SJSA1 (cell line): ENCODE data around the gene RAB11FIP3. TPM values are rescaled to one million over a fixed set of nuclear protein-coding genes. Genes with fewer than 3 reads are reported as not detected.

ENCODE experiments used
- DNase-seq, 2 experiments: peaks; one replicate each; pipeline ENCODE4 v3.0.0-alpha.2; 2015 to 2020; ENCODE audit warnings: low spot score in 2 of 2, low read depth in 1 of 2
- H3K27ac ChIP-seq: fragments of 250-450 bp; sonication (Bioruptor Pico); 2 replicates; pipeline ENCODE4 v1.5.1; 2020; ENCODE audit warnings: mild to moderate bottlenecking, moderate library complexity
- H3K27me3 ChIP-seq: fragments of 250-450 bp; sonication (Bioruptor Pico); replicated peaks from 2 replicates; pipeline ENCODE4 v1.5.1; 2020; ENCODE audit warnings: mild to moderate bottlenecking, moderate library complexity
- H3K36me3 ChIP-seq: fragments of 250-450 bp; sonication (Bioruptor Pico); 2 replicates; pipeline ENCODE4 v1.5.1; 2020; ENCODE audit warnings: mild to moderate bottlenecking
- H3K4me1 ChIP-seq: fragments of 250-450 bp; sonication (Bioruptor Pico); replicated peaks from 2 replicates; pipeline ENCODE4 v1.6.1; 2021; ENCODE audit warnings: mild to moderate bottlenecking
- H3K4me3 ChIP-seq: fragments of 250-450 bp; sonication (Bioruptor Pico); 2 replicates; pipeline ENCODE4 v1.5.1; 2020; ENCODE audit warnings: mild to moderate bottlenecking
- H3K9me3 ChIP-seq: fragments of 250-450 bp; sonication (Bioruptor Pico); replicated peaks from 2 replicates; pipeline ENCODE4 v1.5.1; 2020; ENCODE audit warnings: mild to moderate bottlenecking
- total RNA-seq: library from RNA; depleted of rRNA; stranded (reverse); fragments of >200 nt; shearing (Covaris generic); gene quantifications from 2 replicates; pipeline ENCODE4 v1.2.3, GENCODE V29; 2014

Gene RAB11FIP3
- total RNA-seq, 1 experiment from 2014 or later: 21.1 TPM

- Histone ChIP-seq H3K27ac (no peak overlapping the region), H3K4me3 (no peak overlapping the region), H3K9me3 (no peaks in the 10 kb centered on the region), H3K4me1 (peaks cover 22% of the 10 kb centered on the region), H3K36me3 (peaks cover 39% of the 10 kb centered on the region), H3K27me3 (no peaks in the 10 kb centered on the region)
- no peak for DNase-seq
Observed at GRCh38 chr16:522320-523096, 97.1 kb downstream of the RAB11FIP3 start.

GRCh38 chr16:523097-523741 lies 97.8 kb downstream of the RAB11FIP3 start:
- Histone ChIP-seq H3K27ac (no peak overlapping the region), H3K9me3 (no peaks in the 10 kb centered on the region), H3K4me1 (peaks cover 22% of the 10 kb centered on the region), H3K4me3 (no peak overlapping the region), H3K36me3 (peaks cover 42% of the 10 kb centered on the region), H3K27me3 (no peaks in the 10 kb centered on the region)
- DNase-seq: no peak

- Histone ChIP-seq H3K27me3 (no peaks in the 10 kb centered on the region), H3K9me3 (no peaks in the 10 kb centered on the region), H3K36me3 (peaks cover 37% of the 10 kb centered on the region), H3K4me3 (no peak overlapping the region), H3K27ac (no peak overlapping the region), H3K4me1 (peaks cover 33% of the 10 kb centered on the region)
- DNase-seq: no peak
Observed at GRCh38 chr16:524274-525040, 99.0 kb downstream of the RAB11FIP3 start.

GRCh38 chr16:525123-525519 lies 99.7 kb downstream of the RAB11FIP3 start:
- H3K27ac ChIP-seq: peak overlapping the region; percentile 23
- no peak overlapping the region for H3K4me3 ChIP-seq
- no peaks in the 10 kb centered on the region for H3K9me3 ChIP-seq
- H3K27me3 ChIP-seq: no peaks in the 10 kb centered on the region
- H3K4me1 ChIP-seq: peaks cover 33% of the 10 kb centered on the region
- DNase-seq: no peak
- peaks cover 35% of the 10 kb centered on the region for H3K36me3 ChIP-seq

- peaks cover 33% of the 10 kb centered on the region for H3K4me1 ChIP-seq
- peaks cover 32% of the 10 kb centered on the region for H3K36me3 ChIP-seq
- H3K4me3 ChIP-seq: peak overlapping the region; percentile 65
- no peaks in the 10 kb centered on the region for H3K9me3 ChIP-seq
- peak; percentile 75 to 86 for DNase-seq
- H3K27ac ChIP-seq: peak overlapping the region; percentile 23
- no peaks in the 10 kb centered on the region for H3K27me3 ChIP-seq
Observed at GRCh38 chr16:525520-526180, 100.2 kb downstream of the RAB11FIP3 start.

GRCh38 chr16:526181-527014 lies 100.9 kb downstream of the RAB11FIP3 start:
- H3K27me3 ChIP-seq: no peaks in the 10 kb centered on the region
- peak overlapping the region; percentile 65 for H3K4me3 ChIP-seq
- H3K27ac ChIP-seq: peak overlapping the region; percentile 92
- H3K9me3 ChIP-seq: no peaks in the 10 kb centered on the region
- peaks cover 26% of the 10 kb centered on the region for H3K36me3 ChIP-seq
- DNase-seq: peak in 1 of 2 experiments; percentile 69
- H3K4me1 ChIP-seq: peaks cover 33% of the 10 kb centered on the region

GRCh38 chr16:527015-527903 lies 101.8 kb downstream of the RAB11FIP3 start, which contains the start of gene CAPN15:
Gene CAPN15 (plus strand): TSS chr16:527712. CDS start chr16:546839, 19,127 bp downstream.
- no peaks in the 10 kb centered on the region for H3K27me3 ChIP-seq
- H3K9me3 ChIP-seq: no peaks in the 10 kb centered on the region
- H3K4me1 ChIP-seq: peaks cover 33% of the 10 kb centered on the region
- peak; percentile 91 to 99 for DNase-seq
- H3K4me3 ChIP-seq: peak within 1 kb of the TSS; percentile 65
- peaks cover 26% of the 10 kb centered on the region for H3K36me3 ChIP-seq
- H3K27ac ChIP-seq: peak within 1 kb of the TSS; percentile 92

- H3K9me3 ChIP-seq: no peaks in the 10 kb centered on the region
Observed at GRCh38 chr16:528111-529011, 102.9 kb downstream of the RAB11FIP3 start.

GRCh38 chr16:529012-529575 lies 103.6 kb downstream of the RAB11FIP3 start:
- H3K36me3 ChIP-seq: peaks cover 25% of the 10 kb centered on the region
- no peak overlapping the region for H3K27ac ChIP-seq
- no peaks in the 10 kb centered on the region for H3K9me3 ChIP-seq
- H3K4me3 ChIP-seq: peak overlapping the region; percentile 65
- H3K4me1 ChIP-seq: peaks cover 33% of the 10 kb centered on the region
- no peak for DNase-seq
- H3K27me3 ChIP-seq: no peaks in the 10 kb centered on the region

More at GRCh38 chr16:528111-529011, 102.9 kb downstream of the RAB11FIP3 start:
- Histone ChIP-seq H3K4me3 (peak overlapping the region; percentile 65), H3K36me3 (peaks cover 26% of the 10 kb centered on the region), H3K4me1 (peaks cover 33% of the 10 kb centered on the region), H3K27me3 (no peaks in the 10 kb centered on the region), H3K27ac (peak overlapping the region; percentile 44; the same call in 1 of the 2 replicates)
- DNase-seq: peak in 1 of 2 experiments; percentile 51

- no peak for DNase-seq
- no peaks in the 10 kb centered on the region for H3K9me3 ChIP-seq
- peaks cover 36% of the 10 kb centered on the region for H3K4me1 ChIP-seq
- H3K27ac ChIP-seq: no peak overlapping the region
- no peak overlapping the region for H3K4me3 ChIP-seq
- no peaks in the 10 kb centered on the region for H3K27me3 ChIP-seq
- peaks cover 19% of the 10 kb centered on the region for H3K36me3 ChIP-seq
Observed at GRCh38 chr16:530111-530817, 104.8 kb downstream of the RAB11FIP3 start.
